Thyroid gland (tissue), 4 donors: ENCODE measurements around the gene ATG4D. TPM values are rescaled to one million over a fixed set of nuclear protein-coding genes. Genes with fewer than 3 reads are reported as not detected.
A peak's percentile ranks its signal among the peaks of the same experiment; 100 is the strongest.

ENCODE experiments used
- DNase-seq, 2 donors: peaks; one replicate each; pipeline ENCODE4 v3.0.0-alpha.2; 2019
- H3K27ac ChIP-seq, 3 donors: fragments of 200-600 bp; sonication (generic); 1 replicate in 2 of 3; 2 replicates in 1 of 3; pipeline ENCODE4 v1.5.1; 2016 to 2019; ENCODE audit warnings: mild to moderate bottlenecking in 1 of 3, moderate library complexity in 1 of 3
- H3K27me3 ChIP-seq: fragments of 200-600 bp; sonication (generic); one replicate; pipeline ENCODE4 v1.5.1; 2019
- H3K36me3 ChIP-seq, 2 donors: fragments of 200-600 bp; sonication (generic); one replicate each; pipeline ENCODE4 v1.5.1; 2016 to 2019
- H3K4me1 ChIP-seq, 2 donors: fragments of 200-600 bp; sonication (generic); one replicate each; pipeline ENCODE4 v1.5.1; 2017 to 2019
- H3K4me3 ChIP-seq, 3 donors: fragments of 200-600 bp; sonication (generic); replicated peaks in 1 of 3; 1 replicate in 2 of 3; 2 replicates in 1 of 3; pipeline ENCODE4 v1.5.1; 2016; ENCODE audit warnings: mild to moderate bottlenecking in 1 of 3
- H3K9me3 ChIP-seq: fragments of 200-600 bp; sonication (generic); one replicate; pipeline ENCODE4 v1.5.1; 2017
- POLR2A ChIP-seq, 2 donors: fragments of 450-650 bp; IDR thresholded peaks; one replicate each; pipeline ENCODE4 v1.6.1; 2017; ENCODE audit warnings: antibody characterized with exemption in 2 of 2, mild to moderate bottlenecking in 2 of 2, moderate library complexity in 1 of 2
- WGBS, 2 donors: methylation state at CpG; one replicate each; pipeline ENCODE4 v1.1.5; 2017; 5-methylcytosine and 5-hydroxymethylcytosine counted together
- intact Hi-C: fragments of 100-400 bp; cut with DNase I; formaldehyde crosslinking; loops from one replicate; pipeline ENCODE4 v1.15.1; 2023
- microRNA counts, 2 donors: library from miRNA; unstranded; fragments of <30 nt; microRNA quantifications; one replicate each; lab custom pipeline; 2016 to 2017
- microRNA-seq: library from miRNA; unstranded; fragments of <30 nt; microRNA quantifications from one replicate; pipeline ENCODE4, GENCODE V29; 2016
- small RNA-seq: library from RNA; depleted of rRNA; stranded (forward); fragments of <200 nt; gene quantifications from one replicate; pipeline ENCODE3, GENCODE V24; 2016
- total RNA-seq, 4 donors: library from RNA; depleted of rRNA; stranded (reverse); fragments of >200 nt; gene quantifications; one replicate each; pipeline ENCODE4 v1.2.3, GENCODE V29; 2016
- TF ChIP-seq, protein P1 (sequence below), 6 experiments: fragments of 200-600 bp in 3 of 6; fragments of 450-650 bp in 3 of 6; sonication (generic) in 3 of 6; IDR thresholded peaks; one replicate each; pipeline ENCODE4 v1.5.1; 2016 to 2019; ENCODE audit warnings: antibody characterized with exemption in 6 of 6, mild to moderate bottlenecking in 2 of 6, inconsistent platforms in 1 of 6, moderate library complexity in 1 of 6

The ATG4D gene
- total RNA-seq, 4 donors from 2014 or later: 28.4 to 37.0 (median 31.3) TPM

DNA sequence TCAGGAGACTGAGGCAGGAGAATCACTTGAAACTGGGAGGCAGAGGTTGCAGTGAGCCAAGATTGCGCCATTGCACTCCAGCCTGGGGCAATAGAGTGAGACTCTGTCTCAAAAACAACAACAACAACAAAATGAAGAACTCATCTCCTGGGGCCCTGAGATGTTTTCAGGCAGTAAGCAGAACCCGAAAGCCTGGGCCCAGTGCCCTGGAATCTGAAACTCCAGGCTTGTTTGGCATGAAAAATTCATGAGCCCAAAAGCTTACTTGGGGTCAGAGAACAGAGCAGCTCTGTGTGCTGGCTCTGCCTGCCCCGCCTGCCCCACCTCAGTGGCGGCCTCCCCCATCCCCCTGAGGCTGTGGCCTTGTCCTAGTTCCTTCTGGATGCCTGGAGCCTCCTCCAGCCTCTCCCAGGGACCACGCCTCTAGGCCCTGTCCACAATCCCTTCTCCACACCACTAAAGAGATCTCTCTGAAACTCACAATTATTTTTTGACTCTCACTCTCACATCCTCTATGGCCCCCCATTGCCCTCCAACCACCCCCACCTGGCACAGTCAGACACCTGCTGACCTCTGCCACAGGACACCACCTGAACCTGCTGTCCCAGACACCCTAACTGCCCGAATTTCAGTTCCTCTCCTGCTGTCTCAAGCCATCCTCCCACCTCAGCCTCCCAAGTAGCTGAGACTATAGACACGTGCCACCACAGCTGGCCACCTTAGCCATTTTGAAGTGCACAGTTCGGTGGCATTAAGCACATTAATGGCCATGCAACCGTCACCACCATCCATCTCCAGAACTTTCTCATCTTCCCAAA, 50.3 kb downstream of the ATG4D start:
- H3K36me3 ChIP-seq: no peaks in the 10 kb centered on the region
- H3K9me3 ChIP-seq: no peaks in the 10 kb centered on the region
- peak; percentile 25 to 48 for DNase-seq
- H3K27me3 ChIP-seq: no peaks in the 10 kb centered on the region
- TF ChIP-seq, protein P1, sequence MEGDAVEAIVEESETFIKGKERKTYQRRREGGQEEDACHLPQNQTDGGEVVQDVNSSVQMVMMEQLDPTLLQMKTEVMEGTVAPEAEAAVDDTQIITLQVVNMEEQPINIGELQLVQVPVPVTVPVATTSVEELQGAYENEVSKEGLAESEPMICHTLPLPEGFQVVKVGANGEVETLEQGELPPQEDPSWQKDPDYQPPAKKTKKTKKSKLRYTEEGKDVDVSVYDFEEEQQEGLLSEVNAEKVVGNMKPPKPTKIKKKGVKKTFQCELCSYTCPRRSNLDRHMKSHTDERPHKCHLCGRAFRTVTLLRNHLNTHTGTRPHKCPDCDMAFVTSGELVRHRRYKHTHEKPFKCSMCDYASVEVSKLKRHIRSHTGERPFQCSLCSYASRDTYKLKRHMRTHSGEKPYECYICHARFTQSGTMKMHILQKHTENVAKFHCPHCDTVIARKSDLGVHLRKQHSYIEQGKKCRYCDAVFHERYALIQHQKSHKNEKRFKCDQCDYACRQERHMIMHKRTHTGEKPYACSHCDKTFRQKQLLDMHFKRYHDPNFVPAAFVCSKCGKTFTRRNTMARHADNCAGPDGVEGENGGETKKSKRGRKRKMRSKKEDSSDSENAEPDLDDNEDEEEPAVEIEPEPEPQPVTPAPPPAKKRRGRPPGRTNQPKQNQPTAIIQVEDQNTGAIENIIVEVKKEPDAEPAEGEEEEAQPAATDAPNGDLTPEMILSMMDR (IDR thresholded peaks at IDR 0.05): no peak
- TF ChIP-seq POLR2A (IDR thresholded peaks at IDR 0.05): no peak
- H3K4me1 ChIP-seq: peaks cover 0 to 8% of the 10 kb centered on the region in 2 donors
- 80 to 81% methylated on average over 9 of the region's 9 CpGs for WGBS, 2 donors
- peak overlapping the region in 2 of 3 donors; percentile 30 to 59 for H3K27ac ChIP-seq
- intact Hi-C loops: no loop called here
- no peak overlapping the region for H3K4me3 ChIP-seq

DNA sequence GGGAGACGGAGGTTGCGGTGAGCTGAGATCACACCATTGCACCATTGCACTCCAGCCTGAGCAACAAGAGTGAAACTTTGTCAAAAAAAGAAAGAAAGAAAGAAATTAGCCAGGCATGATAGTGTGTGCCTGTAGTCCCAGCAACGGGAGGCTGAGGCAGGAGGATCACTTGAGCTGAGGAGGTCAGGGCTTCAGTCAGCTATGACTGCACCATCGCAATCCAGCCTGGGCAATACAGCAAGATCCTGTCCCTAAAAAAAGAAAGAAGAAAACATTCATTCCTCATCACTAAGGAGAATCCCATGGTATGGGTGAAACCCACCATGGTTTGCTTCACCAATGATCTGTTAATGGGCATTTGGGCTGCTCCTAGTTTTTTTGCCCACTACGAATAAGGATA, 56.4 kb downstream of the ATG4D start:
- H3K9me3 ChIP-seq: no peaks in the 10 kb centered on the region
- no peaks in the 10 kb centered on the region for H3K27me3 ChIP-seq
- H3K36me3 ChIP-seq: no peaks in the 10 kb centered on the region
- no peak for DNase-seq
- H3K4me1 ChIP-seq: peaks cover 8 to 16% of the 10 kb centered on the region in 2 donors
- intact Hi-C loops: no loop called here
- 68 to 81% methylated on average over 5 of the region's 5 CpGs for WGBS, 2 donors
- no peak overlapping the region for H3K27ac ChIP-seq
- TF ChIP-seq POLR2A (IDR thresholded peaks at IDR 0.05): no peak
- TF ChIP-seq, protein P1 (IDR thresholded peaks at IDR 0.05): no peak
- no peak overlapping the region for H3K4me3 ChIP-seq

DNA sequence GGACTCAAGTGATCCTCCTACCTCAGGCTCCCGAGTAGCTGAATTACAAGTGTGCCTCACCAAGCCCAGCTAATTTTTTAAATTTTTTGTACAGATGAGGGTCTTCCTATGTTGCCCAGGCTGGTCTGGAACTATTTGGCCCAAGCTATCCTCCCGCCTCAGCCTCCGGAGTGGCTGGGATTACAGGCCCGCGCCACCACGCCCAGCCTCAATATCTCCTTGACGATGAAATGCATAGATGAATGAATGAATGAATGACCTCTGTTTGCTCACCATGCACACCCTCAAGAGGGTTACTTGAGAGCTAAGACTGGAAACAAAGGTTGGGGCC, 58.3 kb downstream of the ATG4D start:
- Histone ChIP-seq H3K4me1 (peaks cover 8 to 16% of the 10 kb centered on the region in 2 donors), H3K9me3 (no peaks in the 10 kb centered on the region), H3K4me3 (peak overlapping the region in 1 of 3 donors; percentile 73), H3K27me3 (no peaks in the 10 kb centered on the region), H3K27ac (no peak overlapping the region), H3K36me3 (no peaks in the 10 kb centered on the region)
- TF ChIP-seq POLR2A (IDR thresholded peaks at IDR 0.05): no peak
- TF ChIP-seq, protein P1 (IDR thresholded peaks at IDR 0.05): no peak
- WGBS, 2 donors: 28 to 29% methylated on average over 6 to 7 of the region's 7 CpGs
- intact Hi-C loops: no loop called here
- DNase-seq: no peak

DNA sequence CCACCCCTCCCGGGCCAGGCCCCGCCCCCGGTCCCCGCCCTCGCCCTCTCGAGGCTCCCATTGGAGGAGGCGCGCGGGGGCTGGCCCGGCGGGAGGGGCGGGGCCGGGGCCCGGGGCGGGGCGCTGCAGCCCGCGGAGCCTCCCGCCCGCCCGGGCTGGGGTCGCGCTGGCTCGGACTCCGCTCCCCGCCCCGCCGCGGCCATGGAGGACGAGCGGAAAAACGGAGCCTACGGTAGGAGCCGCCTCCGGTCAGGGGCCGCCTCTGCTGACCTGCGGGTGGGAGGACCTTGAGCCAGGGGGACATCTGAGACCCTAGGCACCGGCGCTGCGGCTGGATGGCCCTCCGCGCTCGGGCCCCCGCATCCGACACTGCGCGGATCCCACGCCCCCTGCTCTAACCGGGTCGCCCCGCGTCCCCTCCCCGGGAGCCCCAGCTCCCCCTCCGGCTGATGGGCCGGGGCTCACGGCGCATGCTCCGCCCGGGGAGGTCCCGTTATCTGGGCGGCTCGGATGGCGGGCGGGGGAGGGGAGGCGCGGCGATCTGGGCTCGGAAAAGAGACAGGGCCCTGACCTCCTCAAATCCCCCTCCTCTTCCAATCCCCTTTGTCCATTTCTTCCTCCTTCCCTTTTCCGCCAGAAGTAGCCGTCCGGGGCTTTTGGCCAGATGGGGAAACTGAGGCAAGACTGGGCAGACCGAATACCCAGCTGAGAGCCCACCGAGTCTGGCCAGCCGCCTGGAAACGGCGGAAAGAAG, 58.8 kb downstream of the ATG4D start:
- H3K4me3 ChIP-seq: peak overlapping the region; percentile 19 to 86 (median 73)
- 1 to 3% methylated on average over 12 to 18 of the region's 76 CpGs for WGBS, 2 donors
- DNase-seq: peak; percentile 73
- no peaks in the 10 kb centered on the region for H3K27me3 ChIP-seq
- TF ChIP-seq, protein P1 (IDR thresholded peaks at IDR 0.05): no peak
- TF ChIP-seq POLR2A (IDR thresholded peaks at IDR 0.05): peak in 1 of 2 donors; percentile 27
- no peaks in the 10 kb centered on the region for H3K36me3 ChIP-seq
- no peaks in the 10 kb centered on the region for H3K9me3 ChIP-seq
- H3K27ac ChIP-seq: peak overlapping the region; percentile 77 to 83 (median 77)
- H3K4me1 ChIP-seq: peaks cover 8 to 16% of the 10 kb centered on the region in 2 donors
- intact Hi-C loops: no loop called here

MicroRNA genes within 50 kb of the gene (microRNA counts, 767-probe panel; counts per million panel counts)
- microRNA hsa-miR-1238 (lab: Ali Mortazavi, UCI): 0 counts per million in 2 donors

Small RNAs within 50 kb of the gene (microRNA-seq; reads per million reads assigned to microRNA genes)
- gene MIR1238: not detected

Small RNAs within 50 kb of the gene (small RNA-seq; reads per million reads assigned to genes)
- gene MIR1238 (not detected), gene RNU7-140P (not detected)

Other genes with a start within 250 kb of the ATG4D start
- gene ZGLP1, start 234.1 kb upstream of the ATG4D start, total RNA-seq: 1 to 10 TPM in 3 of 4 donors, under 1 TPM in 1; 0.75 to 8.8 (median 2.2) TPM
- 10 to 100 TPM; 22.8 to 44.8 (median 33.3) TPM for gene FDX2, start 227.9 kb upstream of the ATG4D start, total RNA-seq
- 10 to 100 TPM; 18.3 to 52.0 (median 39.1) TPM for gene RAVER1, start 210.4 kb upstream of the ATG4D start, total RNA-seq
- gene ICAM3, start 204.3 kb upstream of the ATG4D start, total RNA-seq: 1 to 10 TPM; 5.5 to 8.5 (median 5.8) TPM
- gene TYK2, start 163.3 kb upstream of the ATG4D start, total RNA-seq: 100 to 1,000 TPM in 1 of 4 donors, 10 to 100 TPM in 3; 59.1 to 127 (median 70.3) TPM
- gene CDC37, start 140.4 kb upstream of the ATG4D start, total RNA-seq: 100 to 1,000 TPM in 3 of 4 donors, 10 to 100 TPM in 1; 99.7 to 154 (median 125) TPM
- 10 to 100 TPM; 16.1 to 21.0 (median 18.4) TPM for gene PDE4A, start 123.4 kb upstream of the ATG4D start, total RNA-seq
- 10 to 100 TPM; 95.4 to 99.9 (median 97.8) TPM for gene KEAP1, start 40.5 kb upstream of the ATG4D start, total RNA-seq
- under 1 TPM in 3 of 4 donors, not detected in 1; 0.22 to 0.59 (median 0.27) TPM for gene S1PR5, start 26.5 kb upstream of the ATG4D start, total RNA-seq
- gene KRI1, start 22.1 kb downstream of the ATG4D start, total RNA-seq: 10 to 100 TPM; 17.3 to 49.7 (median 28.2) TPM
- 1 to 10 TPM; 2.0 to 8.2 (median 3.7) TPM for gene CDKN2D, start 25.1 kb downstream of the ATG4D start, total RNA-seq
- gene AP1M2, start 43.4 kb downstream of the ATG4D start, total RNA-seq: 100 to 1,000 TPM in 2 of 4 donors, 10 to 100 TPM in 2; 69.7 to 129 (median 102) TPM
- gene SLC44A2, start 81.6 kb downstream of the ATG4D start, total RNA-seq: 100 to 1,000 TPM in 2 of 4 donors, 10 to 100 TPM in 2; 86.0 to 141 (median 113) TPM
- gene ILF3, start 110.4 kb downstream of the ATG4D start, total RNA-seq: 100 to 1,000 TPM; 122 to 232 (median 159) TPM
- 10 to 100 TPM; 26.2 to 63.3 (median 37.4) TPM for gene QTRT1, start 157.5 kb downstream of the ATG4D start, total RNA-seq
- 100 to 1,000 TPM in 3 of 4 donors, 10 to 100 TPM in 1; 95.1 to 155 (median 120) TPM for gene DNM2, start 174.2 kb downstream of the ATG4D start, total RNA-seq